ENCODE data around the gene RORB.

RORB gene

DNA sequence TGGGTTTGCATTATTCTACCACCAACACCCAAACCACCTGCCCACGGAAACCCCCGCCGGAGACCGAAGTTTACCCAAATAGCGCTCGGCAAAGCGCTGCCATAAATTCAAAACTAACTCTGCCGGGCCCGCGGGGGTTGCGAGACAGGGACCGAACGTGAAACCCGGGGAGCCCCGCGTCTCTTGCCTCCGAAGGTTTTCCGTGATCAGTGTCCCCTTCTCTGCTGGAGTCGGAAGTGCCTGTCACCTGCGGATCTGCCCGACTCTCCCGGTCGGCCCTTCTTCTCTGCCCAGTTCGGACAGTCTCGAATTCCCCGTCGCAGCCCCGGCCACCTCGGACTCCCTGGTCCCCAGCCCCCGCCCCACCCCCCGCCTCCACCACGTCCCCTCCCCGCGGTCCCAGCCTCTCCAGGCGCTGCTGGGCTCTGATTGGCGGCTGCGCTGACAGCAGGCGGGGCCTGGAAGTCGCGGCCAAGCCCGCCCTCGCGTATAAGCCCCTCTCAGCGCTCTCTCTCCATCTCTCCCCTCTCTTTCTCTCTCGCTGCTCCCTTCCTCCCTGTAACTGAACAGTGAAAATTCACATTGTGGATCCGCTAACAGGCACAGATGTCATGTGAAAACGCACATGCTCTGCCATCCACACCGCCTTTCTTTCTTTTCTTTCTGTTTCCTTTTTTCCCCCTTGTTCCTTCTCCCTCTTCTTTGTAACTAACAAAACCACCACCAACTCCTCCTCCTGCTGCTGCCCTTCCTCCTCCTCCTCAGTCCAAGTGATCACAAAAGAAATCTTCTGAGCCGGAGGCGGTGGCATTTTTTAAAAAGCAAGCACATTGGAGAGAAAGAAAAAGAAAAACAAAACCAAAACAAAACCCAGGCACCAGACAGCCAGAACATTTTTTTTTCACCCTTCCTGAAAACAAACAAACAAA, at the start of gene RORB:
Gene RORB, plus strand, starts transcription at position 517 of the 929 bp plus-strand sequence. CDS start 642 bp downstream, outside the sequence.
- TF ChIP-seq, protein P1, sequence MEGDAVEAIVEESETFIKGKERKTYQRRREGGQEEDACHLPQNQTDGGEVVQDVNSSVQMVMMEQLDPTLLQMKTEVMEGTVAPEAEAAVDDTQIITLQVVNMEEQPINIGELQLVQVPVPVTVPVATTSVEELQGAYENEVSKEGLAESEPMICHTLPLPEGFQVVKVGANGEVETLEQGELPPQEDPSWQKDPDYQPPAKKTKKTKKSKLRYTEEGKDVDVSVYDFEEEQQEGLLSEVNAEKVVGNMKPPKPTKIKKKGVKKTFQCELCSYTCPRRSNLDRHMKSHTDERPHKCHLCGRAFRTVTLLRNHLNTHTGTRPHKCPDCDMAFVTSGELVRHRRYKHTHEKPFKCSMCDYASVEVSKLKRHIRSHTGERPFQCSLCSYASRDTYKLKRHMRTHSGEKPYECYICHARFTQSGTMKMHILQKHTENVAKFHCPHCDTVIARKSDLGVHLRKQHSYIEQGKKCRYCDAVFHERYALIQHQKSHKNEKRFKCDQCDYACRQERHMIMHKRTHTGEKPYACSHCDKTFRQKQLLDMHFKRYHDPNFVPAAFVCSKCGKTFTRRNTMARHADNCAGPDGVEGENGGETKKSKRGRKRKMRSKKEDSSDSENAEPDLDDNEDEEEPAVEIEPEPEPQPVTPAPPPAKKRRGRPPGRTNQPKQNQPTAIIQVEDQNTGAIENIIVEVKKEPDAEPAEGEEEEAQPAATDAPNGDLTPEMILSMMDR (IDR thresholded peaks at IDR 0.05; ENCODE audit: unreplicated experiment in 3 of 3) = no peak
- peak within 1 kb of the TSS; percentile 82 to 91 (median 88) for H3K4me3 Mint-ChIP-seq
- peaks cover 29% of the 10 kb centered on the region for H3K4me1 Mint-ChIP-seq
- H3K36me3 Mint-ChIP-seq (ENCODE audit: low read depth) = no peaks in the 10 kb centered on the region
- peaks cover 97% of the 10 kb centered on the region for H3K27me3 Mint-ChIP-seq (ENCODE audit: low read depth)
- H3K27ac Mint-ChIP-seq = no peak within 1 kb of the TSS
- H3K9me3 Mint-ChIP-seq = no peaks in the 10 kb centered on the region

DNA sequence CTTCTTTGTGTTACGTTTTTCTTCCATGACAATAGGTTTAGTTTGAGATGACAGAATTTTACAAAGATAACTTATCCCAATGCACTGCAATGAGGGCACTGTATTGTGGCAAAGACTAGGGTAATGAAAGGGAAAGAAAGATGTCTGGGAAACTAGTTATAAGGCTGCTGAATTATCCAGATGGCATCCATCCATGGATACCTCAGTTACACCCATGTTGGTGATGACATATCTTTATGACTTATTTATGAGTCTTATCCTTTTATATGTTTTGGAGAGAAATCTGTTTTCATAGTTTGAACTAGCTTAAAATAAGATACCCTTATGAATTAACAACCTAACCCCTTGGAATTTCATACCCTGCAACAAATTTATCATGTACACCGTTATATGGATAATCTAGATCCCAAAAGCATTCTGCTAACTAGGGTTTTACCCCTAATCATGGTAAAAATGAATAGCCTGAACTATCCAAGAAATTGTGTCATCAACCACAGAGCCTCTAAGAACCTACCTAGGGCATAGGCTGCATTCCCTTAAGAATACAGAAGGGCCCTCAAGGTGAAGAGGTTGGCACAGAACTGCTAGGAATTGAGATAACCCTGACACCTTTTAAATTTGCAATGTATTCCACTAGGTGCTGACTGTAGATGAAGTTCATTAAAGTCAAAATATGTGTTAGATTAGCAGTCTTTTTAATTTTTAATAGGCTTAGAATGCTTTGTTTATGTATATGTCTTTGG, 49.5 kb upstream of the RORB start:
- Mint-ChIP-seq H3K4me3 (no peak overlapping the region), H3K36me3 (ENCODE audit: low read depth) (no peaks in the 10 kb centered on the region), H3K27me3 (ENCODE audit: low read depth) (no peaks in the 10 kb centered on the region), H3K27ac (no peak overlapping the region), H3K4me1 (no peaks in the 10 kb centered on the region), H3K9me3 (no peaks in the 10 kb centered on the region)
- TF ChIP-seq, protein P1 (IDR thresholded peaks at IDR 0.05; ENCODE audit: unreplicated experiment in 3 of 3) = no peak

DNA sequence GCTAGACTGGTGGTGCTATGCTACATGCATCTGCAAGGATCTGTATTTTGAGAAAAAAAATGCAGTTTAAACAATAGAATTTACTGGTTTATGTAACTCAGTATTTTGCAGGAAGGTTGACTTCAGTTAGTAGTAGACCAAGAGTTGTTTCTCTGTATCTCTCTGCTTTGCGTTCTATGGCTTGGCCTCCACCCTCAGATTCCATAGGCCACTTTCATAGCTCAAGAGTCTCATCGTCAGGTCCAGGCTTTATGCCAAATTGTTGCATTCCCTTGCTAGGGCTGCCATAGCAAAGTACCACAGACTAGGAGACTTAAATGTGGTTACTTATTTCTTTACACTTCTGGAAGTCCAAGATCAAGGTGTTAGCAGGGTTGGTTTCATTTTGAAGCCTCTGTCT, 48.1 kb upstream of the RORB start:
- TF ChIP-seq, protein P1 (IDR thresholded peaks at IDR 0.05; ENCODE audit: unreplicated experiment in 3 of 3) = no peak
- Mint-ChIP-seq H3K9me3 (no peaks in the 10 kb centered on the region), H3K4me3 (no peak overlapping the region), H3K4me1 (no peaks in the 10 kb centered on the region), H3K36me3 (ENCODE audit: low read depth) (no peaks in the 10 kb centered on the region), H3K27me3 (ENCODE audit: low read depth) (no peaks in the 10 kb centered on the region), H3K27ac (no peak overlapping the region)

DNA sequence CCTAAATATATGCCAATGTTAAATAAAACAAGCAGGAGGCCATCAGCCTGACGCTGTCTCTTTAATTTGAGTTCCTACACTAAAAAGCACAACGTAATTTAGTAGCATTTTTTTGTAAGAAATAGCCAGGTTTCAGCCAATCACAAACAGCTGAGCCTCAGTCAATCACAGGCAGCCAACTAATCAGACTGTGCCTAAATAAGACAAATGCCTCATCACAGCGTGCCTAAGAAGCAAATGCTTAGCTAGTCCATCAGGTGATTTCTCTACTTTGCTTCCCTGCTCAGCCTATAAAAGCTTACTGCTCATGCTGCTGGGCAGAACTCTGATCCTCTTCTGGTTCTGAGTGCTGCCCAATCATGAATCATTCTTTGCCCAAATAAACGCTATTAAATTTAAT, 38.3 kb upstream of the RORB start:
- no peaks in the 10 kb centered on the region for H3K4me1 Mint-ChIP-seq
- H3K27ac Mint-ChIP-seq = no peak overlapping the region
- no peaks in the 10 kb centered on the region for H3K36me3 Mint-ChIP-seq (ENCODE audit: low read depth)
- no peaks in the 10 kb centered on the region for H3K9me3 Mint-ChIP-seq
- no peak overlapping the region for H3K4me3 Mint-ChIP-seq
- TF ChIP-seq, protein P1 (IDR thresholded peaks at IDR 0.05; ENCODE audit: unreplicated experiment in 3 of 3) = no peak
- H3K27me3 Mint-ChIP-seq (ENCODE audit: low read depth) = no peaks in the 10 kb centered on the region

DNA sequence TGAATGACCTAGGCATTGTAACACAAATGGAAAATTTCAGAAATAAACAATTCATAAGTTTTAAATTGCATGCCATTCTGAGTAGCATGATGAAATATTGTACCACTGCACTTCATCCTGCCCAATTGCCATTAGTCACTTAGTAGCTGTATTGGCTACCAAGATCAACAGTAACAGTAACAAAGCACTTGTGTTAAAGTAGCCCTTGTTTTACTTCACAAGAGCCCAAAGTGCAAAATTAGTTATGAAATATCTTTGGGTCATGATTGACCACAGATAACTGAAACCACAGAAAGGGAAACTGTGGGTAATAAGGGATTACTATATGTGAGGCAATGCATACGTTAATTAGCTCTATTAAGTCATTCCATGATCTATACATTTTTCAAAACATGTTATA, 33.3 kb upstream of the RORB start:
- TF ChIP-seq, protein P1 (IDR thresholded peaks at IDR 0.05; ENCODE audit: unreplicated experiment in 3 of 3) = no peak
- H3K9me3 Mint-ChIP-seq = no peaks in the 10 kb centered on the region

More for the DNA sequence above, 33.3 kb upstream of the RORB start:
- Mint-ChIP-seq H3K27me3 (ENCODE audit: low read depth) (no peaks in the 10 kb centered on the region), H3K4me3 (no peak overlapping the region), H3K36me3 (ENCODE audit: low read depth) (no peaks in the 10 kb centered on the region), H3K27ac (no peak overlapping the region), H3K4me1 (no peaks in the 10 kb centered on the region)
